Adipose tissue (tissue), 3 donors: ENCODE data around the gene FAM156B. TPM values are rescaled to one million over a fixed set of nuclear protein-coding genes. Genes with fewer than 3 reads are reported as not detected.

ENCODE experiments used
- polyA plus RNA-seq, 3 donors: library from polyadenylated mRNA; stranded (reverse); fragments of 200-250 nt; gene quantifications; one replicate each; pipeline ENCODE4 v1.2.3, GENCODE V29; 2013
- donor health status: healthy with polysubstance abuse.
- donor health status: Bipolar disorder and iron deficiency.
- donor health status: healthy.

FAM156B gene
- polyA plus RNA-seq, 3 donors = 12.8 to 27.5 (median 20.8) TPM

Other genes starting within 250 kb of the FAM156B start
- gene SSX7, start 242.4 kb upstream of the FAM156B start, polyA plus RNA-seq = not detected
- gene SSX2, start 190.2 kb upstream of the FAM156B start, polyA plus RNA-seq = not detected
- not detected for gene SSX2B, start 146.1 kb upstream of the FAM156B start, polyA plus RNA-seq
- not detected for gene SPANXN5, start 99.9 kb upstream of the FAM156B start, polyA plus RNA-seq
- not detected for gene XAGE5, start 86.0 kb upstream of the FAM156B start, polyA plus RNA-seq
- gene XAGE3, start 29.2 kb upstream of the FAM156B start, polyA plus RNA-seq = under 1 TPM in 1 of 3 donors, not detected in 2; 0.40 TPM
- gene FAM156A, start 61.2 kb downstream of the FAM156B start, polyA plus RNA-seq = 10 to 100 TPM in 2 of 3 donors, 1 to 10 TPM in 1; 6.2 to 27.7 (median 13.0) TPM
- gene GPR173, start 151.5 kb downstream of the FAM156B start, polyA plus RNA-seq = 1 to 10 TPM in 1 of 3 donors, under 1 TPM in 2; 0.33 to 2.2 (median 0.42) TPM
- gene TSPYL2, start 185.0 kb downstream of the FAM156B start, polyA plus RNA-seq = 10 to 100 TPM; 32.1 to 77.2 (median 42.2) TPM
- gene KANTR, start 196.8 kb downstream of the FAM156B start, polyA plus RNA-seq = 1 to 10 TPM; 1.7 to 4.7 (median 2.7) TPM